H9 (cell line): ENCODE data around the gene MGAM2. TPM values are rescaled to one million over a fixed set of nuclear protein-coding genes. Genes with fewer than 3 reads are reported as not detected.

Source experiments
- DNase-seq: peaks from one replicate; pipeline ENCODE4 v3.0.0-alpha.2; 2017
- H2AFZ ChIP-seq: one replicate; pipeline ENCODE4 v1.6.1; 2013; ENCODE audit warnings: mild to moderate bottlenecking, low read length, control low read depth, moderate library complexity
- H2AK5ac ChIP-seq: 2 replicates; pipeline ENCODE4 v1.6.1; 2013; ENCODE audit warnings: low read length, control low read depth, mixed read lengths; ENCODE audit not compliant: insufficient read length
- H2BK120ac ChIP-seq: one replicate; pipeline ENCODE4 v1.6.1; 2013; ENCODE audit warnings: low read depth, mild to moderate bottlenecking, low read length, control low read depth, inconsistent platforms; ENCODE audit not compliant: poor library complexity, severe bottlenecking
- H2BK12ac ChIP-seq: 2 replicates; pipeline ENCODE4 v1.6.1; 2013; ENCODE audit warnings: low read length, control low read depth, mixed read lengths, low read depth; ENCODE audit not compliant: insufficient read length
- H2BK15ac ChIP-seq: 2 replicates; pipeline ENCODE4 v1.6.1; 2013; ENCODE audit warnings: low read depth, low read length, control low read depth
- H2BK20ac ChIP-seq: one replicate; pipeline ENCODE4 v1.6.1; 2013; ENCODE audit warnings: low read depth, mild to moderate bottlenecking, low read length, control low read depth, inconsistent platforms; ENCODE audit not compliant: poor library complexity, severe bottlenecking
- H2BK5ac ChIP-seq: 2 replicates; pipeline ENCODE4 v1.6.1; 2013; ENCODE audit warnings: low read length, control low read depth, mixed read lengths; ENCODE audit not compliant: insufficient read length
- H3K14ac ChIP-seq: 2 replicates; pipeline ENCODE4 v1.6.1; 2013; ENCODE audit warnings: low read length, control low read depth; ENCODE audit not compliant: insufficient read depth
- H3K18ac ChIP-seq: 2 replicates; pipeline ENCODE4 v1.6.1; 2013; ENCODE audit warnings: low read depth, mild to moderate bottlenecking, mixed read lengths, low read length, control low read depth; ENCODE audit not compliant: insufficient read length
- H3K23ac ChIP-seq: 2 replicates; pipeline ENCODE4 v1.6.1; 2013; ENCODE audit warnings: low read length, control low read depth, mixed read lengths, low read depth; ENCODE audit not compliant: insufficient read length
- H3K23me2 ChIP-seq: 2 replicates; pipeline ENCODE4 v1.6.1; 2013; ENCODE audit warnings: low read depth, mild to moderate bottlenecking, mixed read lengths, low read length, control low read depth; ENCODE audit not compliant: insufficient read length, poor library complexity, severe bottlenecking
- H3K27ac ChIP-seq: 2 replicates; pipeline ENCODE4 v1.5.1; 2013; ENCODE audit warnings: low read length, control low read depth, mixed read lengths, low read depth; ENCODE audit not compliant: insufficient read length
- H3K27me3 ChIP-seq: 2 replicates; pipeline ENCODE4 v1.6.1; 2013; ENCODE audit warnings: low read length, control low read depth, inconsistent platforms; ENCODE audit not compliant: insufficient read depth
- H3K4ac ChIP-seq: 2 replicates; pipeline ENCODE4 v1.6.1; 2013; ENCODE audit warnings: low read depth, mild to moderate bottlenecking, control low read depth, inconsistent platforms, low read length, moderate library complexity
- H3K4me1 ChIP-seq: 2 replicates; pipeline ENCODE4 v1.6.1; 2013; ENCODE audit warnings: low read length, control low read depth, inconsistent platforms; ENCODE audit not compliant: insufficient read depth
- H3K4me2 ChIP-seq: 2 replicates; pipeline ENCODE4 v1.6.1; 2013; ENCODE audit warnings: low read length, control low read depth, mixed read lengths; ENCODE audit not compliant: insufficient read length, insufficient read depth
- H3K56ac ChIP-seq: 2 replicates; pipeline ENCODE4 v1.6.1; 2013; ENCODE audit warnings: low read depth, mild to moderate bottlenecking, mixed read lengths, low read length, control low read depth; ENCODE audit not compliant: insufficient read length
- H3K79me1 ChIP-seq: 2 replicates; pipeline ENCODE4 v1.6.1; 2013; ENCODE audit warnings: low read depth, mild to moderate bottlenecking, moderate library complexity, low read length, control low read depth, inconsistent platforms; ENCODE audit not compliant: insufficient read depth, poor library complexity, severe bottlenecking
- H3K79me2 ChIP-seq: 2 replicates; pipeline ENCODE4 v1.6.1; 2013; ENCODE audit warnings: low read length, control low read depth, inconsistent platforms; ENCODE audit not compliant: insufficient read depth
- H3K9ac ChIP-seq: 2 replicates; pipeline ENCODE4 v1.6.1; 2013; ENCODE audit warnings: low read length, control low read depth, mixed read lengths; ENCODE audit not compliant: insufficient read length; ENCODE audit errors: extremely low read depth
- H3K9me3 ChIP-seq: one replicate; pipeline ENCODE4 v1.6.1; 2013; ENCODE audit warnings: low read depth, low read length, inconsistent platforms; ENCODE audit not compliant: control insufficient read depth
- H3T11ph ChIP-seq: one replicate; pipeline ENCODE4 v1.6.1; 2013; ENCODE audit warnings: mild to moderate bottlenecking, low read length, control low read depth, inconsistent platforms
- H4K20me1 ChIP-seq: one replicate; pipeline ENCODE4 v1.6.1; 2013; ENCODE audit not compliant: control insufficient read depth, insufficient read length, insufficient read depth
- H4K5ac ChIP-seq: 2 replicates; pipeline ENCODE4 v1.6.1; 2013; ENCODE audit warnings: low read depth, mild to moderate bottlenecking, mixed read lengths, low read length, control low read depth; ENCODE audit not compliant: insufficient read length
- H4K8ac ChIP-seq: replicated peaks from 2 replicates; pipeline ENCODE4 v1.6.1; 2013; ENCODE audit warnings: low read length, control low read depth, mixed read lengths, low read depth; ENCODE audit not compliant: insufficient read length
- H4K91ac ChIP-seq: 2 replicates; pipeline ENCODE4 v1.6.1; 2013; ENCODE audit warnings: low read depth, mild to moderate bottlenecking, moderate library complexity, mixed read lengths, low read length, control low read depth; ENCODE audit not compliant: insufficient read length
- H3K27ac Mint-ChIP-seq, 3 experiments: 2 replicates in 2 of 3; 3 replicates in 1 of 3; pipeline ENCODE4 v1.8.0; 2020 to 2021; ENCODE audit warnings: mixed read lengths in 3 of 3, mild to moderate bottlenecking in 1 of 3, moderate library complexity in 1 of 3
- H3K27me3 Mint-ChIP-seq: 2 replicates; pipeline ENCODE4 v1.8.0; 2021; ENCODE audit warnings: low read depth, mild to moderate bottlenecking, moderate library complexity, mixed read lengths
- H3K36me3 Mint-ChIP-seq, 3 experiments: 2 replicates in 2 of 3; 3 replicates in 1 of 3; pipeline ENCODE4 v1.8.0; 2020 to 2021; ENCODE audit warnings: low read depth in 3 of 3, mixed read lengths in 3 of 3; ENCODE audit not compliant: insufficient read depth in 1 of 3
- H3K4me1 Mint-ChIP-seq, 2 experiments: 2 replicates each; pipeline ENCODE4 v1.8.0; 2020; ENCODE audit warnings: mixed read lengths in 2 of 2
- H3K4me3 Mint-ChIP-seq, 2 experiments: 2 replicates in 1 of 2; 3 replicates in 1 of 2; pipeline ENCODE4 v1.8.0; 2020 to 2021; ENCODE audit warnings: mild to moderate bottlenecking in 2 of 2, mixed read lengths in 2 of 2, moderate library complexity in 1 of 2
- H3K9me3 Mint-ChIP-seq, 2 experiments: 2 replicates in 1 of 2; 3 replicates in 1 of 2; pipeline ENCODE4 v1.8.0; 2020; ENCODE audit warnings: mild to moderate bottlenecking in 2 of 2, mixed read lengths in 2 of 2, moderate library complexity in 1 of 2
- CTCF ChIP-seq: fragments of 200-600 bp; sonication (generic); conservative IDR thresholded peaks from 3 replicates; pipeline ENCODE4 v1.8.0; 2021; ENCODE audit warnings: antibody characterized with exemption, mild to moderate bottlenecking
- WGBS: extraction: QIAGEN DNeasy Blood & Tissue Kit; methylation state at CpG from one replicate; pipeline ENCODE4 v1.1.7; 2013; ENCODE audit warnings: missing lambda C conversion rate, low lambda C conversion rate, mixed read lengths; ENCODE audit not compliant: insufficient read length; ENCODE audit errors: extremely low coverage; 5-methylcytosine and 5-hydroxymethylcytosine counted together
- total RNA-seq: library from RNA; stranded (reverse); gene quantifications from 2 replicates; pipeline ENCODE4 v1.2.1, GENCODE V29; 2021

Gene MGAM2
- total RNA-seq, 1 experiment from 2014 or later: not detected

DNA sequence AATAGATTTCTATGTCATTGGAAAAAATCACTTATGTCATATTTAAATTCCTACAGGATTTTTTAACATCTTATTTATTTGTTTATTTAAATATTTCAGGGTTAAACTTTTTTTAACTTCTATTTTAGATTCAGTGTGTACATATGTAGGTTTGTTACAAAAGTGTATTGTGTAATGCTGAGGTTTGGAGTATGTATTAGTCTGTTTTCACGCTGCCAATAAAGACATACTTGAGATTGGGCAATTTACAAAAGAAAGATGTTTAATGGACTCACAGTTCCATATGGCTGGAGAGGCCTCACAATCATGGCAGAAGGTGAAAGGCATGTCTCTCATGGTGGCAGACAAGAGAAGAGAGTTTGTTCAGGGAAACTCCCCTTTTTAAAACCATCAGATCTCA lies 65.4 kb downstream of the MGAM2 start:
- Histone ChIP-seq H3K23ac (no peak overlapping the region), H4K20me1 (no peaks in the 10 kb centered on the region), H2AK5ac (no peak overlapping the region), H3K4ac (no peak overlapping the region), H3K9ac (no peak overlapping the region), H4K8ac (no peak overlapping the region), H2BK12ac (no peak overlapping the region), H3K14ac (no peak overlapping the region), H3K4me1 (no peaks in the 10 kb centered on the region), H3K4me2 (no peak overlapping the region), H3T11ph (no peak overlapping the region), H3K27ac (no peak overlapping the region), H2BK15ac (no peak overlapping the region), H3K56ac (no peak overlapping the region), H3K79me1 (no peaks in the 10 kb centered on the region), H2BK120ac (no peak overlapping the region), H2BK5ac (no peak overlapping the region), H2AFZ (no peak overlapping the region), H4K91ac (no peak overlapping the region), H3K18ac (no peak overlapping the region), H4K5ac (no peak overlapping the region), H3K23me2 (no peaks in the 10 kb centered on the region), H3K79me2 (no peaks in the 10 kb centered on the region), H3K27me3 (no peaks in the 10 kb centered on the region), H3K9me3 (no peaks in the 10 kb centered on the region), H2BK20ac (no peak overlapping the region)
- Mint-ChIP-seq H3K36me3 (no peaks in the 10 kb centered on the region; a peak in 1 of 7 replicates), H3K4me1 (no peaks in the 10 kb centered on the region), H3K9me3 (peaks cover 2 to 3% of the 10 kb centered on the region in 2 experiments; a peak in 3 of 5 replicates), H3K27ac (no peak overlapping the region), H3K4me3 (no peak overlapping the region), H3K27me3 (no peaks in the 10 kb centered on the region)
- no peak for TF ChIP-seq CTCF
- DNase-seq: no peak
- WGBS: no CpG with 5 or more reads among the region's 1 CpG
